HT-29 (cell line): ENCODE results near the gene BSX. TPM values are rescaled to one million over a fixed set of nuclear protein-coding genes. Genes with fewer than 3 reads are reported as not detected.

Experiments used
- DNase-seq: peaks from one replicate; pipeline ENCODE4 v3.0.0-alpha.2; 2015; ENCODE audit warnings: low spot score
- total RNA-seq: library from RNA; depleted of rRNA; stranded (reverse); fragments of >200 nt; shearing (Covaris generic); gene quantifications from 2 replicates; pipeline ENCODE4 v1.2.3, GENCODE V29; 2014; rRNA removed

BSX gene
- not detected in 2 replicates for total RNA-seq

GRCh38 chr11:122981388-122982264 is at the start of gene BSX:
Gene BSX, minus strand, starts transcription at chr11:122981834. Its CDS starts 163 bp downstream, at chr11:122981671.
- peak; percentile 34 for DNase-seq

DNA sequence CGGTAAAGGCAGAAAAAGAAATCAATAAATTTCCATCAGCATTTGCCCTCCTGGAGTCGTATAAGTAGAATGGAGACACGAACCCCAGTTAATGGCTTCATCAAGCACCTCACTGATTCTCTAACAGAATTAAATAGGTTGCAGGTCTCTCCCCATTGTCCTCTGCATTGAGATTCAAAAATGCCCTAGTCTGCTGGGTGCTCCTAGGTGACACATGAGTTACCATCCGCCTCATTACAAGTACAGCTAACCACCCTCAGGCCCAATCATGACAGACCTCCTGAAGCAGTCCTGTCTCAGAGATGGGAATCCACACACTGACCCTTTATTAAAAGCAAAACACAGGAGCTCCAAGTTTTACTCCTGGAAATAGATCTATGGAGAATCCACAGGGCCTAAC is 48.9 kb upstream of the BSX start:
- DNase-seq = no peak

DNA sequence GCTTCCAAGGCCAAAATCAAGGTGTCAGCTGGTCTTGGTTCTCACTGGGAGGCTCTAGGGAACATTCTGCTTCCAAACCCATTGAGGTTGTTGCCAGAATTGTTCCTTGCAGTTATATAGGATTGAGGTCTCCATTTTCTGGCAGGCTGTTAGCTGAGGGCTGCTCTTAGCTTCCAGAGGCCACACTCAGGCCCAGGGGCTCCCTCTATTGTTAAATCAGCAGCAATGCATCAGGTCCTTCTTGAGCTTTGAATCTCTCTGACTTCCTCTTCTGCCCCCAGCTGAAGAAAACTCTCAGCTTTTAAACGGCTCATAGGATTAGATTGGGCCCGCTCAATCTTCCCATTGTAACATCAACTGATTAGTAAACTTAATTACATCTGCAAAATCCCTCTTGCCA is 39.3 kb upstream of the BSX start:
- DNase-seq = peak; percentile 59

GRCh38 chr11:123018702-123019101 is 37.1 kb upstream of the BSX start:
- no peak for DNase-seq

GRCh38 chr11:123011510-123011909 is 29.9 kb upstream of the BSX start:
- no peak for DNase-seq

DNA sequence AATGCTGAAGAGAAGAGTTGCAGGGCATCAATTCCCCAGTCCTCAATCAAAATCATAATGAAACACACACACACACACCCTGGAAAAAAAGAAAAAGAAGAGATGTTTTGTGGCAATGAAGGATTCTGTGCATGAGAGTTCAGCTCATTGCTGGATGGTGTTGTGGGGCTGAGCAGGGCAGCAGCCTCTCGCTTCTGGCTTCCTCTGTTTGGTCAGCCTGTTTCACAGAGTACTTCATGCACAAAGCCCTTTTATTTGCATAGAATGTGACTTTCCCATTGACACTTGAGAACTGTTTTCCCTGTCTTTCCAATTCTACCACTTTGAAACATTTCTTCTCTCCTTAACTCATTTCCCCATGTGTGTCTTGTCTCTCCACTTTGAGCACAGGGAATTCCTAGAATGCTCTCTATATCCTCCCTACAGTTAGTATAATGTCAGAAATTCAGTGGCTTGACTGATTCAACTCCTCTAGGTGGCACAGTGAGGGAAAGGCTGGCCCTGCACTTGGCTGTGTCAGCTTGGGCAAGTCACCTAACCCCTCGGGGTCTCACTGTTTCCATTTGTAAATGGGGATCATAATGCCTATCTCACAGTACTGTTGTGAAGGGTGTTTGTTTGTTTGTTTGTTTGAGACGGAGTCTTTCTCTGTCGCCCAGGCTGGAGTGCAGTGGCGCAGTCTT is 25.4 kb upstream of the BSX start:
- no peak for DNase-seq

DNA sequence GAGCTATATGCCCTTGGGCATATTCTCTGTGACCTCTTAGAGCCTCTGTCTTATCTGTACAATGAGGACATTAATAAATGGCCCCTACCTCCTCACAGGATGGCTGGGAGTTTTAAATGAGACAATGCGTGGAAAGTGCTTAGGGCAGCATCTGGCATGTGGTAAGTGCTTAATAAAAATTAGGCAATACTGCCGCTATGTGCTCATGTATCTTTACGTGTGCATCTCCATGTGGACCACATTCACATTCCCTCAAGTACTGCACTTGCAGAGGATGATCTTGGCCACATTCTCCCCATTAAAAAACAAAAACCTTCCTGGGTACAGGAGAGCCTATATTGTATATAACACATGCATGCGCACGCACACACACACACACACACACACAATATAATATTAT is 19.1 kb upstream of the BSX start:
- DNase-seq = no peak

GRCh38 chr11:122998727-122999366 is 17.2 kb upstream of the BSX start:
- DNase-seq = no peak

- DNase-seq = no peak
Observed at GRCh38 chr11:122995526-122995925, 13.9 kb upstream of the BSX start.

GRCh38 chr11:122984186-122985011 is 2.8 kb upstream of the BSX start:
- DNase-seq = no peak

- DNase-seq = no peak
Observed at GRCh38 chr11:122983438-122984185, 2.0 kb upstream of the BSX start.

DNA sequence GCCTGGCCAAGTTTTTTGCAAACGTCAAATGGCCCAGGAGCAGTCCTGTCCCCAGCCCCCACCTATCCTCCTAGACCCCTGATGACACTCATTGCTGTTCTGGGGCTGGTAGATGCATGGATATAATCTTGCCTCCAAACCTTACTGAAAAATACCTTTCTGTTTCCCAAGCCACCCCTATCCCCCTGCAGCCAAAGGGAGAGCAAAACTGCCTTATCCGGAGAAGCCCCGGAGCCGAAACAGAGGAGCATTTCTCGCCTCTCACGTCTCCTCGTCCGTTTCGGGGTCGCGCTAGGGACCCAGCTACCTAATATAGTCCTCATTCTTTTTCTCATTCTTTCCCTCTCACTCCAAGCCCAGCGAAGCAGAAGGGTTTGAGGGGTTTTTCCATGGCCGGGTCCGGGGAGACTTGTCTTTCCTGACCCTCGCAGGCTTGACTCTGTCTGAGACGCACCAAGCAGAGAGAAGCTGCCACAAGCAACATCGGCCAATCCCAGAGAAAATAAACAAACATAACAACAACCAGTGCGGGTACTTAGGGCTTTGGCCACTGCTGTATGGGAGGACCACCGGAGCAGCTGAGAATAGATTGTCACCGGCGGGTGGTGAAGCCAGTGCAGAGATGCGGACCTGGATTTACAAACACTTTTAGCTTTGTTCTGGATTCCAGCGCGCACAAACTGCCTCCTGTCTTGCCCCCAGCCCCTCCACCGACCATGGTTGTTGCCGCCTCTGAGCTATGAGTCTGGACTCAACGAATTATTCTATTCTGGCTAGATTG is 1.6 kb downstream of the BSX start:
- DNase-seq = no peak

DNA sequence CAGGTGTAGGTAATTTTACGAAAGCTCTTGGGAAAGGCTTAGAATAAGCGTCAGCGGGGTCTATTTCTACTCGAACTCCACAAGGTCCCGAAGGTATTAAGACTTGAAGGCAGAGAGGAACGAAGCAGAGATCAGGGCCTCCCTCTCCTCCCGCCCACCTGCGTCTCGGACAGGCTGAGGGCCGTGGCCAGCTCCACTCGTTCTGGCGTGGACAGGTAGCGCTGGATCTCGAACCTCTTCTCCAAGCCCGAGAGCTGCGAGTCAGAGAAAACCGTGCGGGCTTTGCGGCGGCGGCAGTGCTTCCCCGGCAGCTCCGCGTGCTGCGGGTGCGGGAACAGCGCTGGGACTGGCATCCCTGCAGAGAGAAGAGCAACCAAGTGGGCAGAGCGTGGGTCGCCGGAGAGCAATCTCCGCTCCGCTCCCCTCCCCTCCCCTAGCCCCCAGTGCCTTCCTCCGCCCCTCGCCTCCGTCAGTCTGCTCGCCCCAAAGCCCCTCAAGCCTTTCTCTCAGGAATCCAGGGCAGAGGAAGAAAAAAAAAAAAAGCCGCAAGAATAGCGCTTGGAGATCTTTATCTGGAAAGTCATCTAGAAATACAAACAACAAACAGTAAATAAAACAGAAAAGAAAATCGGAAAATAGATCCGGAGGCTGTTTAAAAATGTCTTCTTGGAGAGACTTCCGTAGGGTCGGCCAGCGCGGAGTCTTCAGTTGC is 2.4 kb downstream of the BSX start:
- no peak for DNase-seq

DNA sequence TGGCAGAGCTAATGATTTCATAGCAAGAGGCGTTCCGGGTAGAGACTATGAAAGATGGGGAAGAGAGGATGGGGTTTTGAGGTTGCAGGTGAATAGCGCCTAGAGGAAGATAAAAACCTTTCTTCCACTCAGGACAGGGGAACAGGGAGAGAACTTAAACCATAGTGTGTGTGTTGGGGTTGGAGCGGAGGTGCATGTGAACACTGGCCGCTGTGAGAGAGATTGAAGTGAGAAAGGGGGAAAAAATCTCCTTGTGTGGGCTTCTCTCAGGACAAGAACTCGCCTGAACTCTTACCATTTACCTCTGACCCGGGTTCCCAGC is 3.4 kb downstream of the BSX start:
- DNase-seq = no peak

GRCh38 chr11:122977470-122978298 is 4.0 kb downstream of the BSX start:
- no peak for DNase-seq

DNA sequence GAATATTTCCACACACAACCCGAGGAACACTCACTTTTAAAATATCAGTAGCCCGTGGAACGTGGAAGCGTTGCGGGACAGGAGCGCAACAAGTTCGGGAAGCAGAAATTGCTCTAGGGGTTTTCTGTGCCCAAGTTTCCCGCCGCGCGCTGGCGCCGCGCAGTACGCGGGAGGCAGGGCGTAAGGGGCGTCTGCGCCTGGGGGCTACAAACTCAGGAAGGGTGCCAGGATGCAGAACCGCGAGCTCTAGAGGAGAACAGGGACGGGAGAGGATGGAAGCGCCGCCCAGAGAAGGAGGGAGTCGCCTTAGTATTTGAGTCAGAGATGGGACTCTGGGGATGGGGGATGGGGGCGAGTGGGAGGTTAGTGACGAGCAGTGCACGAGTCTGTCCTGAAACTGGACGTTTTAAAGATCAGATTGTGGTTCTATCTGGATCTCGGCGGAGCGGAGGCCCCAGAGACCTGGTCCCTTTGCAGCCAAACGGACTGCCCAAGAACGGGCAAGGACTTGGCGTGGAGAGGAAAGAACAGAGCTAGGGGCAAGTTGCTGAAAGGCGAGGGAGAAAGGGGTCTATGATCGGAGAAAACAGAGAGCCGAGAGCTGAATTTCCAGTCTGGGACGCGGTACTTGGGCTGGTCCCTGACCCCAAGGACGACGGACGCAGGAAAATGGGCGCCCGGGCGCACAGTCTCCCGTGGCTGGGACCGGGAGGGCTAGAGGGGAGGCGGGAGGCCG is 4.7 kb downstream of the BSX start:
- no peak for DNase-seq

DNA sequence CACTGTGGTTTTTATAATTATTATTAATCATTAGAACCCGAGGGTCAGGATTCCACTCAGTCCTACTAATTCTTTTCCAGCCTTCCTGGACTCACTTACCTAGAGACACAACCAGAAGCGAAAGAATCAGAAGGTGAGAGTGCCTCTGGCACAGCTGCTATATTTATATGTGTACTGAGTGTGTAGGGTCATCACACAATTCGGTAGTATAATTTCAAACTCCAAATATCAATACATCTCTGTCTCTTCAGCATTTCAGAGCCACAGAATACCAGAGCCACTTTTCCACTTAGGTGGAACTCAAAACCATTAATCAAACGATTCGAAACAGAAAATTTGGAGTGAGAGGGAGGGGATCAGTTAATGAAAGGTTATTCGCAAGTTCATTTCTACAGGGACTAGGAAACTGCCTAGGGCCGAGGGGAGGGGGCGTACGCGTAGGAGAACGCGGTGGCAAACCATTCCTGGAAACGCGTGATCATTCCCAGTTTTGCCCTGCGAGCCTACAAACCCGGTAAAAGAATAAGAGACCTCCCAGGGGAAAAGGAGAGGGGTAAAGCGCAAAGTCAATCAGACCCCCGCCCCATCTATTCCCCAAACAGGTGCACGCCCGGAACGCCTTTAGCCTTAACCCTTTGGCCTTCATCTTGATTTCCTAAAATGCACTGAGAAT is 5.4 kb downstream of the BSX start:
- DNase-seq = no peak
